BE2C (cell line): ENCODE results near the gene EDIL3.

Experiments used
- DNase-seq: peaks from one replicate; pipeline ENCODE4 v3.0.0-alpha.2; 2020
- H3K27me3 ChIP-seq: fragments of 250-450 bp; sonication (Bioruptor Pico); 2 replicates; pipeline ENCODE4 v1.5.1; 2020; ENCODE audit warnings: mild to moderate bottlenecking
- H3K36me3 ChIP-seq: fragments of 250-450 bp; sonication (Bioruptor Pico); 2 replicates; pipeline ENCODE4 v1.5.1; 2020; ENCODE audit warnings: mild to moderate bottlenecking
- H3K4me1 ChIP-seq: fragments of 250-450 bp; sonication (Bioruptor Pico); 2 replicates; pipeline ENCODE4 v1.5.1; 2020
- H3K4me3 ChIP-seq: 2 replicates; pipeline ENCODE4 v1.5.1; 2011; ENCODE audit warnings: low read depth, low read length
- H3K9me3 ChIP-seq: fragments of 250-450 bp; sonication (Bioruptor Pico); 2 replicates; pipeline ENCODE4 v1.5.1; 2020
- TF ChIP-seq, protein P1 (sequence below): IDR thresholded peaks from 2 replicates; pipeline ENCODE4 v1.5.1; 2012; ENCODE audit warnings: mild to moderate bottlenecking, low read depth, low read length

Gene EDIL3

GRCh38 chr5:84119252-84119651, 265.4 kb downstream of the EDIL3 start:
- no peaks in the 10 kb centered on the region for H3K9me3 ChIP-seq
- DNase-seq: no peak
- no peak overlapping the region for H3K4me3 ChIP-seq
- H3K4me1 ChIP-seq: peaks cover 11% of the 10 kb centered on the region
- TF ChIP-seq, protein P1, sequence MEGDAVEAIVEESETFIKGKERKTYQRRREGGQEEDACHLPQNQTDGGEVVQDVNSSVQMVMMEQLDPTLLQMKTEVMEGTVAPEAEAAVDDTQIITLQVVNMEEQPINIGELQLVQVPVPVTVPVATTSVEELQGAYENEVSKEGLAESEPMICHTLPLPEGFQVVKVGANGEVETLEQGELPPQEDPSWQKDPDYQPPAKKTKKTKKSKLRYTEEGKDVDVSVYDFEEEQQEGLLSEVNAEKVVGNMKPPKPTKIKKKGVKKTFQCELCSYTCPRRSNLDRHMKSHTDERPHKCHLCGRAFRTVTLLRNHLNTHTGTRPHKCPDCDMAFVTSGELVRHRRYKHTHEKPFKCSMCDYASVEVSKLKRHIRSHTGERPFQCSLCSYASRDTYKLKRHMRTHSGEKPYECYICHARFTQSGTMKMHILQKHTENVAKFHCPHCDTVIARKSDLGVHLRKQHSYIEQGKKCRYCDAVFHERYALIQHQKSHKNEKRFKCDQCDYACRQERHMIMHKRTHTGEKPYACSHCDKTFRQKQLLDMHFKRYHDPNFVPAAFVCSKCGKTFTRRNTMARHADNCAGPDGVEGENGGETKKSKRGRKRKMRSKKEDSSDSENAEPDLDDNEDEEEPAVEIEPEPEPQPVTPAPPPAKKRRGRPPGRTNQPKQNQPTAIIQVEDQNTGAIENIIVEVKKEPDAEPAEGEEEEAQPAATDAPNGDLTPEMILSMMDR: no peak
- H3K36me3 ChIP-seq: no peaks in the 10 kb centered on the region
- no peaks in the 10 kb centered on the region for H3K27me3 ChIP-seq

DNA sequence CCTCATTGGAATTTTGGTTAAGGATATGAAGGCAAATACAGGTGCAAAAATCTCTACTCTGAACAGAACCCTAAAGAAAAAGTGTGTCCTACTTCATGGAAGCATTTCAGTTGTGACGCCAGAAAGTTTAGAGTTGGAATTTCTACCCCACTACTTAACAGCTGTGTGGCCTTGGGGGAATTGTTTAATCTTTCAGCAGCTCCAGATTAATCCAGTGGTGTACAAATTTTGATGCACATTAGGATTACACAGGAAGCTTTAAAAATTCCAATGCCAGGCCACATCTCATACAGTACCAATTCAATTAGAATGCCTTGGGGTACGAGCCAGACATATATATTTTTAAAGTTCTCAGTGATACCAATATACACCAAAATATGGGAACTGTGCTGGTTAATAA, 266.1 kb downstream of the EDIL3 start:
- Histone ChIP-seq H3K27me3 (no peaks in the 10 kb centered on the region), H3K4me1 (peaks cover 11% of the 10 kb centered on the region), H3K4me3 (no peak overlapping the region), H3K36me3 (no peaks in the 10 kb centered on the region), H3K9me3 (no peaks in the 10 kb centered on the region)
- no peak for DNase-seq
- TF ChIP-seq, protein P1: no peak

- no peak overlapping the region for H3K4me3 ChIP-seq
- no peaks in the 10 kb centered on the region for H3K36me3 ChIP-seq
- peaks cover 8% of the 10 kb centered on the region for H3K4me1 ChIP-seq
- H3K27me3 ChIP-seq: no peaks in the 10 kb centered on the region
- TF ChIP-seq, protein P1: no peak
- H3K9me3 ChIP-seq: no peaks in the 10 kb centered on the region
- no peak for DNase-seq
Observed at GRCh38 chr5:84115727-84116126, 269.0 kb downstream of the EDIL3 start.

DNA sequence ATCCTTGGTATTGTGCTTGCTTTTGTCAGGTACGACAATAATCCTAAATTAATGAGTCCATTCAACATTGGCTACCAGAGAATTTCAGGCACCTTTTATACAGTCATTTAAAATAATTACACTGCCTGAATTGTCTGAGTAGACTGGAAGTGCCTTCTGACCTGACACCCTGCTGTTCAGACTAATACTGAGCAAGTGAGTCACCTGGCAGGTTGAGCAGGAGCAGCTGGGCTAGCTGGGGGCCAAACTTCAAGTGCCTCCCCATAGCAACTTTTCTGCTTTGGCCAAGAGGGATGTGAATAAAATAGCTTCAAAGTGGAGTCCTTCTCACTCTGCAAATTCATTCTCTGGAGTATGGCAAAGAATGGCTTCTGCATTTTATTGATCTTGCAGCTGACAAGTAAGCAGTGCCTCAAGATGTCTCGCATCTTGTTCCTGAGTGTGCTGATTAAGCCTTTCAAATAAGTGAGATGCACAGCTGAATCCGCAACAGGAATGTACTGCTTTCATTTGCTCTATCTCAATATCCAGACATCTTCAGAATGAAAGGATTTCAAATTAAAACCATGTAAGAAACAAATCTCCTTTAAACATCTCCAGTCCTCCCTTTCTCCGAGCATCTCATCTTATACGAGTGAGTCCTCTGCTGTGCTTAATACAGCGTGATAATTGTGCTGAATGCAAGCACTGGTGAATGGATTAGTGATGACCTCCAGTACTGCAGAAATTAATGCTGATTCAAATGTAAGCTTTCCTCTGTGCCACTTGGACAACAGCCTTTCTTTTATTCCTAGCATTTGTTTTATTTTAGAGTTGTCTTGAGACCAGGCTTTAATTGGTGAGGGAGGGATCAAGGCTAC, 271.2 kb downstream of the EDIL3 start:
- Histone ChIP-seq H3K27me3 (no peaks in the 10 kb centered on the region), H3K4me3 (no peak overlapping the region), H3K4me1 (no peaks in the 10 kb centered on the region; the same call in 1 of the 2 replicates), H3K36me3 (no peaks in the 10 kb centered on the region), H3K9me3 (no peaks in the 10 kb centered on the region)
- DNase-seq: no peak
- TF ChIP-seq, protein P1: no peak

GRCh38 chr5:84092738-84093137, 291.9 kb downstream of the EDIL3 start:
- H3K4me3 ChIP-seq: no peak overlapping the region
- H3K9me3 ChIP-seq: no peaks in the 10 kb centered on the region; the same call in 1 of the 2 replicates
- H3K36me3 ChIP-seq: no peaks in the 10 kb centered on the region
- H3K4me1 ChIP-seq: peaks cover 6% of the 10 kb centered on the region; the same call in 1 of the 2 replicates
- no peak for DNase-seq
- TF ChIP-seq, protein P1: no peak
- no peaks in the 10 kb centered on the region for H3K27me3 ChIP-seq

DNA sequence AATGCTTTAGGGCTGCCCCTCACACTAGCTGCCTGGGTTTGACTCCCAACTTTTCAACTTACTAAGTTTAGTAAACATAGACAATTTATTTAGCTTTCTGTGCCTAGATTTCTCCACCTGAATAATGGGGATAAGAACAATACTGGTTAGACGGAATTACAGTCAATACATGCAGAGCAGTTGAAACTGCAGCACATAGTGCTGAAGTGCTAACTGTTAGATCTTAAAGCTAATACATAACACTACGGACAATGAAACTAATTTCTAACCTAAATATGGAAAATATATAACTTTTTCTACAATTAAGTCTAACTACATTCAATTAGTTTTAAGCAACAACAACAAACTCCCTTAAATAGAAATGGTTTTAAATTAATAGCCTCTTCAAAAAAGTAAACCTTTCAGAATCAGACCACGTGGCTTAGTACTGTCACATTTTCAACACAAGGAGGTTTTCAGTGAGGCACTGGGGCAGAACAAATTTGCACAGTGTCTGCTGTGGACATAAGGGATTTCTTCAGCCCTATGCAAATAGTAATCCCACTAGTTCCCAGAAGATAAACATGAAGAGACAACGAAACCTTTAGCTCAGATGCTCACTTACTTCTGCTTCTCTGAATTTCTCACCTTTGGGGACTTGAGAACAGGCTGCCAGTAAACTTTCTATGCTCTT, 293.4 kb downstream of the EDIL3 start:
- TF ChIP-seq, protein P1: no peak
- DNase-seq: no peak
- H3K27me3 ChIP-seq: no peaks in the 10 kb centered on the region
- no peak overlapping the region for H3K4me3 ChIP-seq
- H3K4me1 ChIP-seq: peaks cover 6% of the 10 kb centered on the region; the same call in 1 of the 2 replicates
- no peaks in the 10 kb centered on the region for H3K36me3 ChIP-seq
- no peaks in the 10 kb centered on the region; the same call in 1 of the 2 replicates for H3K9me3 ChIP-seq
